DND-41 (cell line): ENCODE results near the gene KCNN2.

Experiments used
- CTCF ChIP-seq: IDR thresholded peaks from 2 replicates; pipeline ENCODE4 v1.5.1; 2012; ENCODE audit warnings: borderline replicate concordance, low read length, moderate library complexity, mild to moderate bottlenecking; ENCODE audit not compliant: poor library complexity, severe bottlenecking; ENCODE audit errors: extremely low read depth
- EZH2 ChIP-seq: IDR thresholded peaks from 3 replicates; pipeline ENCODE4 v1.6.1; 2012; ENCODE audit warnings: borderline replicate concordance, low read depth, mild to moderate bottlenecking, moderate library complexity, low read length, inconsistent platforms; ENCODE audit not compliant: severe bottlenecking

GRCh38 chr5:114417519-114417918 is 55.6 kb downstream of the KCNN2 start:
- TF ChIP-seq CTCF (no peak), EZH2 (no peak)
